ENCODE measurements around the gene MRPS5. TPM values are rescaled to one million over a fixed set of nuclear protein-coding genes. Genes with fewer than 3 reads are reported as not detected.

The MRPS5 gene
- total and polyA plus RNA-seq, 4 donors, result 45.8 to 75.7 (median 64.6) TPM

GRCh38 chr2:95158891-95159619 is 37.4 kb upstream of the MRPS5 start:
- Histone ChIP-seq H3K9me3 (ENCODE audit: control insufficient read depth in 4 of 4, insufficient read depth in 3 of 4, low read length in 3 of 4) (peaks cover 0 to 11% (median 8%) of the 10 kb centered on the region in 4 donors), H3K4me1 (ENCODE audit: control insufficient read depth in 5 of 5, insufficient read depth in 5 of 5, low read length in 5 of 5) (peaks cover 0 to 15% (median 4%) of the 10 kb centered on the region in 5 donors), H3K36me3 (ENCODE audit: control insufficient read depth in 4 of 4, insufficient read depth in 4 of 4, low read length in 4 of 4) (peaks cover 6 to 30% (median 18%) of the 10 kb centered on the region in 4 donors), H3K9ac (ENCODE audit: insufficient read depth in 1 of 2, low read length in 2 of 2) (peak overlapping the region; percentile 45 to 63), H3K27ac (ENCODE audit: low read depth in 1 of 2, low read length in 1 of 2) (peak overlapping the region; percentile 73 to 90), H3K4me3 (peak overlapping the region; percentile 66), H3K27me3 (ENCODE audit: control insufficient read depth in 3 of 3, insufficient read depth in 3 of 3, low read length in 2 of 3) (no peaks in the 10 kb centered on the region)
- no peak for TF ChIP-seq CTCF (IDR thresholded peaks at IDR 0.05; ENCODE audit: control extremely low read depth, extremely low read depth)
- ATAC-seq (ENCODE audit: insufficient read depth, low FRiP score) (peak; percentile 72), DNase-seq (peak; percentile 50 to 57 (median 54))
- 1 to 2% methylated on average over 50 to 58 of the region's 58 CpGs for WGBS, 2 donors

GRCh38 chr2:95158441-95158840 is 36.8 kb upstream of the MRPS5 start:
- Histone ChIP-seq H3K4me3 (no peak overlapping the region), H3K27me3 (ENCODE audit: control insufficient read depth in 3 of 3, insufficient read depth in 3 of 3, low read length in 2 of 3) (no peaks in the 10 kb centered on the region), H3K27ac (ENCODE audit: low read depth in 1 of 2, low read length in 1 of 2) (no peak overlapping the region), H3K9ac (ENCODE audit: insufficient read depth in 1 of 2, low read length in 2 of 2) (peak overlapping the region; percentile 45 to 63), H3K9me3 (ENCODE audit: control insufficient read depth in 4 of 4, insufficient read depth in 3 of 4, low read length in 3 of 4) (peaks cover 0 to 12% (median 9%) of the 10 kb centered on the region in 4 donors), H3K4me1 (ENCODE audit: control insufficient read depth in 5 of 5, insufficient read depth in 5 of 5, low read length in 5 of 5) (peaks cover 0 to 15% (median 0%) of the 10 kb centered on the region in 5 donors), H3K36me3 (ENCODE audit: control insufficient read depth in 4 of 4, insufficient read depth in 4 of 4, low read length in 4 of 4) (peaks cover 8 to 37% (median 22%) of the 10 kb centered on the region in 4 donors)
- ATAC-seq (ENCODE audit: insufficient read depth, low FRiP score) (no peak), DNase-seq (peak in 1 of 3 donors; percentile 11)
- WGBS, 2 donors, result 56 to 71% methylated on average over 10 of the region's 10 CpGs
- no peak for TF ChIP-seq CTCF (IDR thresholded peaks at IDR 0.05; ENCODE audit: control extremely low read depth, extremely low read depth)

GRCh38 chr2:95149397-95149984 is 27.9 kb upstream of the MRPS5 start:
- no peak for TF ChIP-seq CTCF (IDR thresholded peaks at IDR 0.05; ENCODE audit: control extremely low read depth, extremely low read depth)
- ATAC-seq (ENCODE audit: insufficient read depth, low FRiP score), result no peak

More at GRCh38 chr2:95149397-95149984, 27.9 kb upstream of the MRPS5 start:
- Histone ChIP-seq H3K9me3 (ENCODE audit: control insufficient read depth in 4 of 4, insufficient read depth in 3 of 4, low read length in 3 of 4) (peaks cover 39 to 70% (median 44%) of the 10 kb centered on the region in 4 donors), H3K27ac (ENCODE audit: low read depth in 1 of 2, low read length in 1 of 2) (no peak overlapping the region), H3K36me3 (ENCODE audit: control insufficient read depth in 4 of 4, insufficient read depth in 4 of 4, low read length in 4 of 4) (peaks cover 24 to 84% (median 65%) of the 10 kb centered on the region in 4 donors), H3K9ac (ENCODE audit: insufficient read depth in 1 of 2, low read length in 2 of 2) (no peak overlapping the region), H3K4me1 (ENCODE audit: control insufficient read depth in 5 of 5, insufficient read depth in 5 of 5, low read length in 5 of 5) (no peaks in the 10 kb centered on the region), H3K4me3 (no peak overlapping the region), H3K27me3 (ENCODE audit: control insufficient read depth in 3 of 3, insufficient read depth in 3 of 3, low read length in 2 of 3) (no peaks in the 10 kb centered on the region)
- WGBS, 2 donors, result 96 to 97% methylated on average over 6 of the region's 6 CpGs
- no peak for DNase-seq

All from lung (tissue), 12 donors.